ENCODE measurements around the gene RGR. TPM values are rescaled to one million over a fixed set of nuclear protein-coding genes. Genes with fewer than 3 reads are reported as not detected.

RGR gene
- total RNA-seq, 1 donor from 2014 or later, result not detected

DNA sequence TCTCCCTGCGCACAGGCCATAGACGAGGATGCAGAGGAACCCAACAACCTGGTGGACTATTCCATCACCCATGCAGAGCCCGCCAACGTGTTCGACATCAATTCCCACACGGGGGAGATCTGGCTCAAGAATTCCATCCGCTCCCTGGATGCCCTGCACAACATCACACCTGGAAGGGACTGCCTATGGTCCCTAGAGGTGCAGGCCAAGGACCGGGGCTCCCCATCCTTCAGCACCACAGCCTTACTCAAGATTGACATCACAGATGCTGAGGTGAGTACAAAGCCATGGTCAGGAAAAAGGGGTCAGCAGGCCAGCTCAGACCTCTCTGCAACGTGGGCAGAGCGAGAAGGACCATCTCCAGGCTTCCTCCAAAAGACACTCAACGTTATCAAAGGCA is 31.8 kb upstream of the RGR start:
- Histone ChIP-seq H3K4me3 (ENCODE audit: low read depth, low read length) (no peak overlapping the region), H3K27me3 (ENCODE audit: control insufficient read depth, insufficient read depth, low read length) (no peaks in the 10 kb centered on the region), H3K36me3 (ENCODE audit: control insufficient read depth, insufficient read depth, low read length) (no peaks in the 10 kb centered on the region)
- TF ChIP-seq, protein P1, sequence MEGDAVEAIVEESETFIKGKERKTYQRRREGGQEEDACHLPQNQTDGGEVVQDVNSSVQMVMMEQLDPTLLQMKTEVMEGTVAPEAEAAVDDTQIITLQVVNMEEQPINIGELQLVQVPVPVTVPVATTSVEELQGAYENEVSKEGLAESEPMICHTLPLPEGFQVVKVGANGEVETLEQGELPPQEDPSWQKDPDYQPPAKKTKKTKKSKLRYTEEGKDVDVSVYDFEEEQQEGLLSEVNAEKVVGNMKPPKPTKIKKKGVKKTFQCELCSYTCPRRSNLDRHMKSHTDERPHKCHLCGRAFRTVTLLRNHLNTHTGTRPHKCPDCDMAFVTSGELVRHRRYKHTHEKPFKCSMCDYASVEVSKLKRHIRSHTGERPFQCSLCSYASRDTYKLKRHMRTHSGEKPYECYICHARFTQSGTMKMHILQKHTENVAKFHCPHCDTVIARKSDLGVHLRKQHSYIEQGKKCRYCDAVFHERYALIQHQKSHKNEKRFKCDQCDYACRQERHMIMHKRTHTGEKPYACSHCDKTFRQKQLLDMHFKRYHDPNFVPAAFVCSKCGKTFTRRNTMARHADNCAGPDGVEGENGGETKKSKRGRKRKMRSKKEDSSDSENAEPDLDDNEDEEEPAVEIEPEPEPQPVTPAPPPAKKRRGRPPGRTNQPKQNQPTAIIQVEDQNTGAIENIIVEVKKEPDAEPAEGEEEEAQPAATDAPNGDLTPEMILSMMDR (IDR thresholded peaks at IDR 0.05; ENCODE audit: insufficient read depth, low read length, severe bottlenecking), result no peak
- no peak for DNase-seq (ENCODE audit: low read depth)
- no peak for FAIRE-seq

DNA sequence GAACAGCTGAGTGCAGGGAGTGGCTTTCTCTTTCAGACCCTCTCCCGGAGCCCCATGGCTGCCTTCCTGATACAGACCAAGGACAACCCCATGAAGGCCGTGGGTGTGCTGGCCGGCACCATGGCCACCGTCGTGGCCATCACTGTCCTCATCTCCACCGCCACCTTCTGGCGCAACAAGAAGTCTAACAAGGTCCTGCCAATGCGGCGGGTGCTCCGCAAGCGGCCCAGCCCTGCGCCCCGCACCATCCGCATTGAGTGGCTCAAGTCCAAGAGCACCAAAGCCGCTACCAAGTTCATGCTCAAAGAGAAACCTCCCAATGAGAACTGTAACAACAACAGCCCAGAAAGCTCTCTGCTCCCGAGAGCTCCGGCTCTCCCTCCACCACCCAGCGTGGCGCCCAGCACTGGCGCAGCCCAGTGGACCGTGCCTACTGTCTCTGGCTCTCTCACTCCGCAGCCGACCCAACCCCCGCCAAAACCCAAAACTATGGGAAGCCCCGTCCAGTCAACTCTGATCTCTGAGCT is 30.7 kb upstream of the RGR start:
- FAIRE-seq (no peak), DNase-seq (ENCODE audit: low read depth) (no peak)
- H3K36me3 ChIP-seq (ENCODE audit: control insufficient read depth, insufficient read depth, low read length), result no peaks in the 10 kb centered on the region
- H3K4me3 ChIP-seq (ENCODE audit: low read depth, low read length), result no peak overlapping the region
- no peaks in the 10 kb centered on the region for H3K27me3 ChIP-seq (ENCODE audit: control insufficient read depth, insufficient read depth, low read length)
- TF ChIP-seq, protein P1 (IDR thresholded peaks at IDR 0.05; ENCODE audit: insufficient read depth, low read length, severe bottlenecking), result no peak

DNA sequence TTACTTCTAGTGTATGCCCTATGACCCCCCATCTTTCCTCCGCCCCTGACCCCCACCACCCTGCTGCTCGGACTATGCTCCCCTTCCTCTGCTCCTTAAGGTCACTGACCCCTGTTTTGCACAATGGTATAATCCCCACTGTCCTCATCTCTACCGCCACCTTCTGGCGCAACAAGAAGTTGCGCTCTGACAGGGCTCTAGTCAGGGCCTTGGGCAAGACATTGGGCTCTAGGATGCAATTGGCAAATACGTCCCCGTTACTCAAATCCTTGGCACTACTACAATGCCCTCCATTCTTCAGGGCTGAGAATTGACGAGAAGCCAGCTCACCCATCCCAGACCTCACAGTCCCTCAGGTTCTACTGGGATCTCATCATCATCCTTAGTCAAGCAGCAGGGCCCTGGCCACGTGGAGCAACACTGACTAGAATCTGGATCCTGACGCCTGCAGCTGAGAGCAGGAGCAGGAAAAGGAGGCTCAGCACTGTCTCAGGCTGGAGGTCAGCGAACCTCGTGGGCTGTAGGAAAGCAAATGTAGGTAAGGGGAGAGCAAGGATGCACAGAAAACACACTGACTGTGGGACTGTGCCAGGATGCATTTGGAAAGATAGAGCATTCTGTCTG is 30.1 kb upstream of the RGR start:
- H3K36me3 ChIP-seq (ENCODE audit: control insufficient read depth, insufficient read depth, low read length), result no peaks in the 10 kb centered on the region
- DNase-seq (ENCODE audit: low read depth) (peak; percentile 24), FAIRE-seq (peak; percentile 7)
- no peaks in the 10 kb centered on the region for H3K27me3 ChIP-seq (ENCODE audit: control insufficient read depth, insufficient read depth, low read length)
- no peak overlapping the region for H3K4me3 ChIP-seq (ENCODE audit: low read depth, low read length)
- TF ChIP-seq, protein P1 (IDR thresholded peaks at IDR 0.05; ENCODE audit: insufficient read depth, low read length, severe bottlenecking), result peak; percentile 56

DNA sequence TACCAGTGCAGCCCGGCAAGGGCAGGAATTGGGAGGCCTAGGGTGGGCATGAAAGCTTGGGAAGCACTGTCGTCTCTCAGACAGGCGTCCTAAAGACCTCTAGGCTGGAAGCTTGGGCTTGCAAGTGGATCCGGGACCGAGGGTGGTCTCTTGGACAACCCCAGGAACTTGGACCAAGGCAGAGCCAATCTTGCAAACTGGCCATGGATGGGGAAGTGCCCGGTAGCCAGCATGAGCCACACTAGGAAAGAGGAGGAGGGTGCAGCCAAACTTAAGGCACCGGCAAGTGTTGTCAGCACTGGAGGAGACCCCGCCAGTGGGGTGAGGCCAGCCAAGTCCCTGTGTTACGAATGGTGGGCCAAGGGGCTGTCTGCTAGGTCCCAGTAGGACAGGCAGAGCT is 28.0 kb upstream of the RGR start:
- DNase-seq (ENCODE audit: low read depth) (no peak), FAIRE-seq (no peak)
- H3K27me3 ChIP-seq (ENCODE audit: control insufficient read depth, insufficient read depth, low read length), result no peaks in the 10 kb centered on the region
- H3K36me3 ChIP-seq (ENCODE audit: control insufficient read depth, insufficient read depth, low read length), result no peaks in the 10 kb centered on the region
- no peak overlapping the region for H3K4me3 ChIP-seq (ENCODE audit: low read depth, low read length)
- TF ChIP-seq, protein P1 (IDR thresholded peaks at IDR 0.05; ENCODE audit: insufficient read depth, low read length, severe bottlenecking), result no peak

DNA sequence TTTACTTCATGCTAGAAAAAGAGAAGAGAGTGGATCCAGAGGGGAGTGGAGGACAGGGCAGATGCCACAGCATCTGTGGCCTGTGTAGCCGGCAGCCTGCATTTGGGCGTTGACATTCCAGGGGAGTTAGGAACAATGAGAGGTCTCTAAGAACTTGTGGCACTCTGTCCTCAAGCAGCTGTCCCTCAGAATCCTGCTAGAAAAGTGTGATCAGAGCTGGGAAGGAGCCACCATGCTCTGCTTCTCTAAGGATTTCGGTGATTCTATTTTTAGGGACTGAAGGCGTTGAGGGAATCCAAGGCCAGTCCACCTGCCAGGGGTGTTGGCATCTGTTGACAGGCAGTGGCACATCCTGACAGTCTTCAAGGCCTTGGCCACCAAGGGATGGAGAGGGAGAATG is 27.1 kb upstream of the RGR start:
- DNase-seq (ENCODE audit: low read depth) (no peak), FAIRE-seq (no peak)
- H3K27me3 ChIP-seq (ENCODE audit: control insufficient read depth, insufficient read depth, low read length), result no peaks in the 10 kb centered on the region
- H3K4me3 ChIP-seq (ENCODE audit: low read depth, low read length), result no peak overlapping the region
- TF ChIP-seq, protein P1 (IDR thresholded peaks at IDR 0.05; ENCODE audit: insufficient read depth, low read length, severe bottlenecking), result no peak
- no peaks in the 10 kb centered on the region for H3K36me3 ChIP-seq (ENCODE audit: control insufficient read depth, insufficient read depth, low read length)

DNA sequence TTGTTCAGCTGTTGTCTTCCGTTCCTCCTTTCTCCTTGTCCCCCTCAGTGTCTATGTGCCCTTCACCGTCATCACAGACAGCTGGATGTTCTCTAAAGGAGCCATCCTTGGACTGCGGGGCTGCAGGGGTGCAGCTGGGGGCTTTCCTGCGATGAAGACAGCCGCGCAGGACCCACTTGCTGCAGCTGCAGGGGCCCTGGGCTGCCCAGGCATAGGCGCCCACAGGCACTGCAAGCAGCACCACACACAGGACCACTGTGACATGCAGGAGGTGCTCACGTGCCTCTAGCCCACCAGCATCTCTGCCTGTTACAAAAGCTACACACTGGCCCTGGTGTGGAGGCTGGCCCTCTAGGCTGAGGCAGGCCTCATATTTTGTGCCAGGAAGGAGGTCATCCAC is 22.9 kb upstream of the RGR start:
- DNase-seq (ENCODE audit: low read depth), result no peak
- Histone ChIP-seq H3K4me3 (ENCODE audit: low read depth, low read length) (no peak overlapping the region), H3K27me3 (ENCODE audit: control insufficient read depth, insufficient read depth, low read length) (no peaks in the 10 kb centered on the region), H3K36me3 (ENCODE audit: control insufficient read depth, insufficient read depth, low read length) (no peaks in the 10 kb centered on the region)
- TF ChIP-seq, protein P1 (IDR thresholded peaks at IDR 0.05; ENCODE audit: insufficient read depth, low read length, severe bottlenecking), result no peak
- no peak for FAIRE-seq

Measured in bronchial epithelial cell (primary cell).